DOHH2 (cell line): ENCODE measurements around the gene WDFY2.

Experiments
- H3F3A ChIP-seq: fragments of 200-600 bp; sonication (generic), shearing (Covaris generic); 2 replicates; pipeline ENCODE4 v1.6.0; 2016; ENCODE audit warnings: antibody characterized with exemption, mild to moderate bottlenecking; ENCODE audit not compliant: control insufficient read depth, insufficient read depth
- H3K27ac ChIP-seq: fragments of 200-600 bp; sonication (generic); 2 replicates; pipeline ENCODE4 v1.5.1; 2014; ENCODE audit warnings: low read depth, mild to moderate bottlenecking, low read length, moderate library complexity
- H3K27me3 ChIP-seq: fragments of 200-600 bp; sonication (generic); 2 replicates; pipeline ENCODE4 v1.6.1; 2014; ENCODE audit warnings: mild to moderate bottlenecking, low read length, mixed read lengths; ENCODE audit not compliant: control insufficient read depth
- H3K36me3 ChIP-seq: fragments of 200-600 bp; sonication (generic); 2 replicates; pipeline ENCODE4 v1.6.1; 2014; ENCODE audit warnings: mild to moderate bottlenecking, low read length, moderate library complexity, mixed read lengths; ENCODE audit not compliant: control insufficient read depth
- H3K4me1 ChIP-seq: fragments of 200-600 bp; sonication (generic); 2 replicates; pipeline ENCODE4 v1.6.1; 2014; ENCODE audit warnings: mild to moderate bottlenecking, low read length, mixed read lengths; ENCODE audit not compliant: control insufficient read depth
- H3K4me2 ChIP-seq: fragments of 200-600 bp; sonication (generic); 2 replicates; pipeline ENCODE4 v1.6.0; 2014; ENCODE audit warnings: mild to moderate bottlenecking, low read length, moderate library complexity
- H3K4me3 ChIP-seq: fragments of 200-600 bp; sonication (generic); 2 replicates; pipeline ENCODE4 v1.5.1; 2014; ENCODE audit warnings: mild to moderate bottlenecking, low read length, mixed read lengths
- H3K79me2 ChIP-seq: fragments of 200-600 bp; sonication (generic); 2 replicates; pipeline ENCODE4 v1.6.1; 2014; ENCODE audit warnings: mild to moderate bottlenecking, low read length, mixed read lengths; ENCODE audit not compliant: control insufficient read depth
- H3K9me2 ChIP-seq: fragments of 200-600 bp; sonication (generic); replicated peaks from 2 replicates; pipeline ENCODE4 v1.6.1; 2014; ENCODE audit warnings: mild to moderate bottlenecking, low read length, mixed read lengths; ENCODE audit not compliant: control insufficient read depth
- H3K9me3 ChIP-seq: fragments of 200-600 bp; sonication (generic); 2 replicates; pipeline ENCODE4 v1.6.1; 2014; ENCODE audit warnings: antibody characterized with exemption, low read length, mixed read lengths; ENCODE audit not compliant: control insufficient read depth, insufficient read depth
- H4K20me1 ChIP-seq: fragments of 200-600 bp; sonication (generic); 2 replicates; pipeline ENCODE4 v1.6.0; 2014; ENCODE audit warnings: low read depth, mild to moderate bottlenecking, antibody characterized with exemption, low read length, moderate library complexity; ENCODE audit not compliant: control insufficient read depth, insufficient read depth
- EZH2phosphoT487 ChIP-seq: fragments of 200-600 bp; sonication (generic); IDR thresholded peaks from 2 replicates; pipeline ENCODE4 v1.6.1; 2017; ENCODE audit warnings: borderline replicate concordance, mild to moderate bottlenecking, antibody characterized with exemption, low read length, moderate library complexity, mixed read lengths
- TF ChIP-seq, protein P1 (sequence below): fragments of 200-600 bp; sonication (generic); IDR thresholded peaks from one replicate; pipeline ENCODE4 v1.5.1; 2014; ENCODE audit warnings: antibody characterized with exemption, mild to moderate bottlenecking, low read depth, low read length; ENCODE audit not compliant: poor library complexity, severe bottlenecking

WDFY2 gene

GRCh38 chr13:51629491-51630287 lies 45.4 kb downstream of the WDFY2 start:
- Histone ChIP-seq H3K9me2 (no peaks in the 10 kb centered on the region), H3K27me3 (no peaks in the 10 kb centered on the region), H3K9me3 (no peaks in the 10 kb centered on the region), H3K4me2 (no peak overlapping the region), H3K79me2 (no peaks in the 10 kb centered on the region), H3F3A (no peaks in the 10 kb centered on the region), H3K4me1 (no peaks in the 10 kb centered on the region), H3K36me3 (no peaks in the 10 kb centered on the region), H3K27ac (no peak overlapping the region), H3K4me3 (no peak overlapping the region), H4K20me1 (no peaks in the 10 kb centered on the region)
- TF ChIP-seq, protein P1, sequence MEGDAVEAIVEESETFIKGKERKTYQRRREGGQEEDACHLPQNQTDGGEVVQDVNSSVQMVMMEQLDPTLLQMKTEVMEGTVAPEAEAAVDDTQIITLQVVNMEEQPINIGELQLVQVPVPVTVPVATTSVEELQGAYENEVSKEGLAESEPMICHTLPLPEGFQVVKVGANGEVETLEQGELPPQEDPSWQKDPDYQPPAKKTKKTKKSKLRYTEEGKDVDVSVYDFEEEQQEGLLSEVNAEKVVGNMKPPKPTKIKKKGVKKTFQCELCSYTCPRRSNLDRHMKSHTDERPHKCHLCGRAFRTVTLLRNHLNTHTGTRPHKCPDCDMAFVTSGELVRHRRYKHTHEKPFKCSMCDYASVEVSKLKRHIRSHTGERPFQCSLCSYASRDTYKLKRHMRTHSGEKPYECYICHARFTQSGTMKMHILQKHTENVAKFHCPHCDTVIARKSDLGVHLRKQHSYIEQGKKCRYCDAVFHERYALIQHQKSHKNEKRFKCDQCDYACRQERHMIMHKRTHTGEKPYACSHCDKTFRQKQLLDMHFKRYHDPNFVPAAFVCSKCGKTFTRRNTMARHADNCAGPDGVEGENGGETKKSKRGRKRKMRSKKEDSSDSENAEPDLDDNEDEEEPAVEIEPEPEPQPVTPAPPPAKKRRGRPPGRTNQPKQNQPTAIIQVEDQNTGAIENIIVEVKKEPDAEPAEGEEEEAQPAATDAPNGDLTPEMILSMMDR: no peak
- no peak for TF ChIP-seq EZH2phosphoT487

- no peaks in the 10 kb centered on the region for H3K9me3 ChIP-seq
- H3K36me3 ChIP-seq: no peaks in the 10 kb centered on the region
- H3K9me2 ChIP-seq: no peaks in the 10 kb centered on the region
- H4K20me1 ChIP-seq: no peaks in the 10 kb centered on the region
- no peaks in the 10 kb centered on the region for H3F3A ChIP-seq
- H3K27ac ChIP-seq: no peak overlapping the region
- H3K4me1 ChIP-seq: peaks cover 3% of the 10 kb centered on the region
- no peak overlapping the region for H3K4me2 ChIP-seq
- H3K27me3 ChIP-seq: no peaks in the 10 kb centered on the region
- no peaks in the 10 kb centered on the region for H3K79me2 ChIP-seq
- TF ChIP-seq EZH2phosphoT487: no peak
- TF ChIP-seq, protein P1: no peak
- no peak overlapping the region for H3K4me3 ChIP-seq
Measured at GRCh38 chr13:51630288-51630615, 46.0 kb downstream of the WDFY2 start.

- Histone ChIP-seq H3K27me3 (no peaks in the 10 kb centered on the region), H3K27ac (no peak overlapping the region), H3K4me2 (no peak overlapping the region), H3K9me3 (no peaks in the 10 kb centered on the region), H3K4me1 (peaks cover 13% of the 10 kb centered on the region), H3K79me2 (no peaks in the 10 kb centered on the region), H4K20me1 (no peaks in the 10 kb centered on the region), H3F3A (no peaks in the 10 kb centered on the region), H3K9me2 (no peaks in the 10 kb centered on the region), H3K4me3 (no peak overlapping the region), H3K36me3 (no peaks in the 10 kb centered on the region)
- TF ChIP-seq EZH2phosphoT487: no peak
- TF ChIP-seq, protein P1: no peak
Measured at GRCh38 chr13:51632591-51633362, 48.5 kb downstream of the WDFY2 start.
